Gastrocnemius medialis (tissue), 4 donors: ENCODE results near the gene ISG15. TPM values are rescaled to one million over a fixed set of nuclear protein-coding genes. Genes with fewer than 3 reads are reported as not detected.
"Not testable (repeated sequence)": the region's sequence is repeated elsewhere in the genome, so short reads cannot be mapped to it uniquely, and the experiment has no call there.

Experiments
- ATAC-seq, 2 donors: fragments of 150-250 bp; one replicate each; pipeline ENCODE4 v1.9.1; 2016
- DNase-seq, 2 donors: peaks; one replicate each; pipeline ENCODE4 v3.0.0-alpha.2; 2019
- H3K27ac ChIP-seq, 4 donors: fragments of 200-600 bp; sonication (generic); 1 replicate in 1 of 4; 2 replicates in 3 of 4; pipeline ENCODE4 v1.5.1; 2016 to 2018; ENCODE audit warnings: mild to moderate bottlenecking in 2 of 4, moderate library complexity in 1 of 4
- H3K27me3 ChIP-seq, 3 donors: fragments of 200-600 bp; sonication (generic) in 2 of 3; 1 replicate in 1 of 3; 2 replicates in 2 of 3; pipeline versions ENCODE4 v1.5.1 to v1.6.0; 2016 to 2019; ENCODE audit warnings: mild to moderate bottlenecking in 1 of 3, moderate library complexity in 1 of 3
- H3K36me3 ChIP-seq, 2 donors: fragments of 200-600 bp; sonication (generic) in 1 of 2; one replicate each; pipeline ENCODE4 v1.5.1; 2017 to 2018
- H3K4me1 ChIP-seq, 2 donors: fragments of 200-600 bp; sonication (generic) in 1 of 2; one replicate each; pipeline ENCODE4 v1.5.1; 2016 to 2017; ENCODE audit warnings: mild to moderate bottlenecking in 2 of 2
- H3K4me3 ChIP-seq, 4 donors: fragments of 200-600 bp; sonication (generic) in 3 of 4; 1 replicate in 1 of 4; 2 replicates in 3 of 4; pipeline ENCODE4 v1.5.1; 2016 to 2019; ENCODE audit warnings: mild to moderate bottlenecking in 2 of 4
- H3K9me3 ChIP-seq, 3 donors: fragments of 200-600 bp; sonication (generic) in 2 of 3; 1 replicate in 1 of 3; 2 replicates in 2 of 3; pipeline ENCODE4 v1.5.1; 2016 to 2019
- POLR2A ChIP-seq, 2 donors: fragments of 450-650 bp; IDR thresholded peaks; one replicate each; pipeline ENCODE4 v1.6.1; 2017; ENCODE audit warnings: antibody characterized with exemption in 2 of 2, mild to moderate bottlenecking in 2 of 2, moderate library complexity in 2 of 2
- in situ Hi-C, 4 donors: fragments of 200-750 bp; cut with MboI; loops; one replicate each; pipeline versions ENCODE4 v1.15.0 to v1.8.0; 2017; ENCODE audit warnings: low sequenced_read_pairs in 4 of 4
- intact Hi-C: fragments of 100-400 bp; cut with DNase I; formaldehyde crosslinking; loops from one replicate; pipeline ENCODE4 v1.15.1; 2023; ENCODE audit warnings: low total_unique reads
- total RNA-seq, 4 donors: library from RNA; depleted of rRNA; stranded (reverse); fragments of >200 nt; gene quantifications; one replicate each; pipeline versions ENCODE4 v1.1.0 to v1.2.3, GENCODE V29; 2016
- TF ChIP-seq, protein P1 (sequence below), 5 experiments: fragments of 450-650 bp in 3 of 5; fragments of 200-600 bp in 2 of 5; sonication (generic) in 2 of 5; IDR thresholded peaks in 4 of 5; conservative IDR thresholded peaks in 1 of 5; 1 replicate in 4 of 5; 2 replicates in 1 of 5; pipeline ENCODE4 v1.5.1; 2016 to 2019; ENCODE audit warnings: antibody characterized with exemption in 5 of 5, mild to moderate bottlenecking in 3 of 5, moderate library complexity in 3 of 5

ISG15 gene
- total RNA-seq, 4 donors from 2014 or later = 4.3 to 37.6 (median 10.2) TPM

DNA sequence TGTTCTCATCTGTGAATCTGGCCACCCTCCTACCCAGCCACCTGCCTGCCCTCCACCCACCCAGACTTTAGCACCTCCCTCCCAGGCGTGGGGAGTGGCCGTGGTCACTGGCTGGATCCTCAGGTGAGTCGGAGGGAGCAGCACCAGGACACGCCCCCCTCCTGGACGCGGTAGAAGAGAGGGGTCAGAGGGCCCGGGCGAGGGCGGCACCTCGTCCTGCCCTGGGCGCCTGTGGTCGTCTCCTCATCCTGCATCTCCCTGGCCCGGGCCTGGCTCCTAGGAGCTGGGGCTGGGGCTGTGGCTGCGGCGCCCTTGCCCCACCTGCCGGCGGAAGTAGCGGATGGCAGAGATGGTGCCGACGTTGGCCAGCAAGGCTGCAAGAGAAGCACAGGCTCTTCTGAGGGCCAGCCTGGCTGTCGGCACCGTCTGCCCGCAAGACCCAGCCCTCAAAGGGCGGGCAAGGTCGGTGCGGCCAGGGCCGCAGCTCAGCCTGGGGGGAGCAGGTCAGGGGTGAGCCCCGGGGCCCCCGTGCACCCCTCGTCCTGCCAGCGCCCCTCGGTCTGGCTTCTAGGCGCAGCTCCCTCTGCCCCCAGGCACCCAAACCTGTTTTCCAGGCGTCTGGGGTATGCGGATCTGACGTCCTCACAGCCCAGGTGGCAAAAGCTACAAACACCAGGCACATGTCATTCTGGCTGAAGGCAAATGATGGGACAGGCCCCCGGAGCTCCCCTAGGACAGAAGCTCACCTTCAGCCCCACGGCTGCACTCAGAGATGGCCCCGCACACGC, 37.2 kb upstream of the ISG15 start:
- H3K27ac ChIP-seq = peak overlapping the region; percentile 88 to 94 (median 91)
- peak; percentile 2 to 22 for ATAC-seq
- in situ Hi-C loops (no loop called here), intact Hi-C loops (no loop called here)
- H3K4me1 ChIP-seq = peaks cover 16 to 47% of the 10 kb centered on the region in 2 donors
- no peaks in the 10 kb centered on the region for H3K36me3 ChIP-seq
- H3K27me3 ChIP-seq = peaks cover 1 to 3% (median 2%) of the 10 kb centered on the region in 3 donors
- H3K9me3 ChIP-seq = no peaks in the 10 kb centered on the region
- DNase-seq = peak in 1 of 2 donors; percentile 76
- peak overlapping the region; percentile 37 to 47 (median 42) for H3K4me3 ChIP-seq
- TF ChIP-seq, protein P1, sequence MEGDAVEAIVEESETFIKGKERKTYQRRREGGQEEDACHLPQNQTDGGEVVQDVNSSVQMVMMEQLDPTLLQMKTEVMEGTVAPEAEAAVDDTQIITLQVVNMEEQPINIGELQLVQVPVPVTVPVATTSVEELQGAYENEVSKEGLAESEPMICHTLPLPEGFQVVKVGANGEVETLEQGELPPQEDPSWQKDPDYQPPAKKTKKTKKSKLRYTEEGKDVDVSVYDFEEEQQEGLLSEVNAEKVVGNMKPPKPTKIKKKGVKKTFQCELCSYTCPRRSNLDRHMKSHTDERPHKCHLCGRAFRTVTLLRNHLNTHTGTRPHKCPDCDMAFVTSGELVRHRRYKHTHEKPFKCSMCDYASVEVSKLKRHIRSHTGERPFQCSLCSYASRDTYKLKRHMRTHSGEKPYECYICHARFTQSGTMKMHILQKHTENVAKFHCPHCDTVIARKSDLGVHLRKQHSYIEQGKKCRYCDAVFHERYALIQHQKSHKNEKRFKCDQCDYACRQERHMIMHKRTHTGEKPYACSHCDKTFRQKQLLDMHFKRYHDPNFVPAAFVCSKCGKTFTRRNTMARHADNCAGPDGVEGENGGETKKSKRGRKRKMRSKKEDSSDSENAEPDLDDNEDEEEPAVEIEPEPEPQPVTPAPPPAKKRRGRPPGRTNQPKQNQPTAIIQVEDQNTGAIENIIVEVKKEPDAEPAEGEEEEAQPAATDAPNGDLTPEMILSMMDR (IDR thresholded peaks at IDR 0.05 in 4 of 5, conservative IDR thresholded peaks at IDR 0.05 in 1 of 5) = peak; percentile 49 to 59 (median 56)
- TF ChIP-seq POLR2A (IDR thresholded peaks at IDR 0.05) = peak in 1 of 2 donors; percentile 13

DNA sequence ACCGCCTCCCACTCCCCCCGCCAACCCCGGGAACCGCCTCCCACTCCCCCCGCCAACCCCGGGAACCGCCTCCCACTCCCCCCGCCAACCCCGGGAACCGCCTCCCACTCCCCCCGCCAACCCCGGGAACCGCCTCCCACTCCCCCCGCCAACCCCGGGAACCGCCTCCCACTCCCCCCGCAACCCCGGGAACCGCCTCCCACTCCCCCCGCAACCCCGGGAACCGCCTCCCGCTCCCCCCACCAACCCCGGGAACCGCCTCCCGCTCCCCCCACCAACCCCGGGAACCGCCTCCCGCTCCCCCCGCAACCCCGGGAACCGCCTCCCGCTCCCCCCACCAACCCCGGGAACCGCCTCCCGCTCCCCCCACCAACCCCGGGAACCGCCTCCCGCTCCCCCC, 36.5 kb upstream of the ISG15 start:
- ATAC-seq, in situ Hi-C loops, H3K36me3 ChIP-seq, intact Hi-C loops, H3K9me3 ChIP-seq, H3K27me3 ChIP-seq: not testable (repeated sequence)
- peak overlapping the region in 1 of 4 donors; percentile 89 for H3K27ac ChIP-seq
- H3K4me1 ChIP-seq = peaks cover 20 to 49% of the 10 kb centered on the region in 2 donors
- DNase-seq = peak; percentile 64 to 78
- H3K4me3 ChIP-seq = peak overlapping the region in 1 of 4 donors; percentile 47

DNA sequence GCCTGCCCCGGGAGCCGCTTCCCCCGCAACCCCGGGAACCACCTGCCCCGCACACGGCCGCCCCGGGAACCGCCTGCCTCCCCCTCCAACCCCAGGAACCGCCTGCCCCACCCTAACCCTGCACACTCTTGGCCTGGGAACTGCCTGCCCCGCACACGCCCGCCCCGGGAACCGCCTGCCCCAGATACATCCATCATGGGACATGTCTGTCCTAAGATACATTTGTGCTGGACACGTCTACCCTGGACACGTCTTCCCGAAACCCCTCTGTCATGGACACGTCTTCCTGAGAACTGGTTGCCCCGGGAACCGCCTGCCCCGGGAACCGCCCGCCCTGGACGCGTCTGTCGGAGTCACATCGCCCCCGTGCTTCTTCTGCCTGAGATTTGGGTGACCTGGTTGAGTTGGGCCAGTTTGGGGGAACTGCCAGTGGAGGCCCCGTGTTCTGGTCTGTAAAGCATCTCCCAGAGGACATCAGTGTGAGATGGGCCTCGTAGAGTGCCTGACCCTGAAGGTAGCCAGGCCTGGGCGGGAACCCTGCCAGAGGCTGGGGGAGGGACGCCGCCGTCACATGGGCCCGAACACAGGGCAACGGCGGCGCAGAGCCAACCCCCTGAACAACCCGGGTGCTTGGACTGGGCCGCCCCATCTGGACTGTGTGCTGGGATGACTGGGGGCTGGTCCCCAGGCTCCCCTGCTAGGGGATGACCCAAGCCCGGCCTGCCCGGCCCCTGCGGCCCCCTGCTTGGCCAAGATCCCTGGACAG, 35.0 kb upstream of the ISG15 start:
- Histone ChIP-seq H3K27ac (peak overlapping the region; percentile 100), H3K4me1 (peaks cover 23 to 44% of the 10 kb centered on the region in 2 donors), H3K27me3 (peaks cover 0 to 2% (median 0%) of the 10 kb centered on the region in 3 donors), H3K9me3 (no peaks in the 10 kb centered on the region), H3K4me3 (peak overlapping the region; percentile 57 to 65 (median 58)), H3K36me3 (no peaks in the 10 kb centered on the region)
- TF ChIP-seq, protein P1 (IDR thresholded peaks at IDR 0.05 in 4 of 5, conservative IDR thresholded peaks at IDR 0.05 in 1 of 5) = no peak
- peak in 1 of 2 donors; percentile 39 for TF ChIP-seq POLR2A (IDR thresholded peaks at IDR 0.05)
- in situ Hi-C loops = no loop called here
- intact Hi-C loops = no loop called here
- DNase-seq (peak; percentile 67 to 89), ATAC-seq (peak in 1 of 2 donors; percentile 10)

DNA sequence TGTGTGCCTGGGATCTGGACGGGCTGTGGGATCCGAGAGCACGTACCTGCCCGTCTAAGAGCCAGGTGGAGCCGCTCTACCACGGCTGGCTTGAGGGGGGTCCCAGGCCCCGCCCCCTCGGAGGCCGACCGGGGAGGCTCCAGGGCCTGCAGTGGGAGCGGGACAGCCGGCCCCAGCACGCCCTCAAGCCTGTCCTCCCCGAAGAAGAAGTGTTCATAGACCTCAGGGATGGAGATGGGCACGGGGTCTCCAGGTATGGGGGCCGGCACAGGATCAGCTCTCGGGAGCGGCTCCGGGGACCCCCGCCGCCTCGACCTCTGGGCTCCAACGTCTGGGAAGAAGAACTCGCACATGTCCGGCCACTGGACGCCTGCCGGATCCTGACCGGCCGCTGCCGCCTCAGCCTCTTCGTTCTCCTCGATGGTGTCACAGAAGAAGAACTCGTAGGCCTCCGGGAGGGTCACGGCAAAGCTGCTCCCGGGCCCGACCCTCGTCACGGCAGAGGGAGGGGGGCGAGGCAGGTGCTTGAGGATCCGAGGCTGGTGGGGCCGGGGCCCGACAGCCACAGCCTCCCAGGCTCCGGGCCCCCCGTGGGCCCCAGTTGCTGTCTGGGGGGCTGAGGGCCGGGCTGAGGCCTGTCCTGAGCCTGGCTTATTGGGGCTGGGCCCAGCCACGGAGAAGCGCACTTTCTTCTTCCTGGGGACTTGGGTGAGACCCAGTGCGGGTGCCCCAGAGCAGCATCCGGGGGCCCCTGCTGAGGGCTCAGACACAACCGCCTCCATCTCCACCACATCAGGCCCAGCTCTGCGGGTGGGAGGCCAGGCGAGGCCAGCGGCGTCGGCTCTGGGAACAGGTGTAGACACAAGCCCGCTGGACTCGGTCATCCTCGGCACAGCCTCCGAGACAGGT, 34.2 kb upstream of the ISG15 start:
- peak overlapping the region; percentile 57 to 65 (median 58) for H3K4me3 ChIP-seq

More for the DNA sequence above, 34.2 kb upstream of the ISG15 start:
- DNase-seq (no peak), ATAC-seq (no peak)
- TF ChIP-seq, protein P1 (IDR thresholded peaks at IDR 0.05 in 4 of 5, conservative IDR thresholded peaks at IDR 0.05 in 1 of 5) = no peak
- peak in 1 of 2 donors; percentile 3 for TF ChIP-seq POLR2A (IDR thresholded peaks at IDR 0.05)
- in situ Hi-C loops = no loop called here
- H3K9me3 ChIP-seq = no peaks in the 10 kb centered on the region
- H3K36me3 ChIP-seq = no peaks in the 10 kb centered on the region
- H3K4me1 ChIP-seq = peaks cover 29 to 48% of the 10 kb centered on the region in 2 donors
- H3K27ac ChIP-seq = peak overlapping the region; percentile 100
- H3K27me3 ChIP-seq = peaks cover 0 to 2% (median 0%) of the 10 kb centered on the region in 3 donors
- intact Hi-C loops = no loop called here
